Activated CD8-positive, alpha-beta T cell treated with anti-CD3 and anti-CD28 coated beads, Interleukin-2, amount 10 ng/mL, durations not matched to agents 7 days and 5 days (primary cell): ENCODE results near the gene NT5DC3. TPM values are rescaled to one million over a fixed set of nuclear protein-coding genes. Genes with fewer than 3 reads are reported as not detected.

Experiments
- ATAC-seq: fragments of 150-1000 bp; cut with Tn5 transposase; one replicate; pipeline ENCODE4 v1.10.0; 2021; ENCODE audit warnings: moderate library complexity
- CTCF ChIA-PET: fragments of 350-600 bp; sonication (Branson Sonifier 250); formaldehyde crosslinking; loops from one replicate; lab custom pipeline; 2021; ENCODE audit warnings: antibody characterized with exemption; lab: Charles Lee
- POLR2A ChIA-PET: fragments of 350-600 bp; sonication (Branson Sonifier 250); formaldehyde crosslinking; loops from one replicate; lab custom pipeline; 2021; ENCODE audit warnings: antibody characterized with exemption; lab: Charles Lee
- DNase-seq: peaks from one replicate; pipeline ENCODE4 v3.0.0-alpha.2; 2020
- H3K27ac Mint-ChIP-seq: one replicate; pipeline ENCODE4 v1.8.0; 2021; ENCODE audit warnings: mild to moderate bottlenecking, mixed read lengths
- H3K27me3 Mint-ChIP-seq: one replicate; pipeline ENCODE4 v1.8.0; 2021; ENCODE audit warnings: low read depth, mixed read lengths
- H3K36me3 Mint-ChIP-seq: one replicate; pipeline ENCODE4 v1.8.0; 2021; ENCODE audit warnings: low read depth, mixed read lengths
- H3K4me1 Mint-ChIP-seq: one replicate; pipeline ENCODE4 v1.8.0; 2021; ENCODE audit warnings: low read depth, mixed read lengths
- H3K4me3 Mint-ChIP-seq: one replicate; pipeline ENCODE4 v1.8.0; 2021; ENCODE audit warnings: mild to moderate bottlenecking, mixed read lengths
- H3K9me3 Mint-ChIP-seq: one replicate; pipeline ENCODE4 v1.8.0; 2022; ENCODE audit warnings: mixed read lengths; ENCODE audit not compliant: insufficient read depth
- total RNA-seq, 2 experiments: library from RNA; stranded (reverse); gene quantifications; one replicate each; pipeline ENCODE4 v1.2.3, GENCODE V29; 2021

The NT5DC3 gene
- total RNA-seq, 2 experiments from 2014 or later: 3.1 to 3.3 TPM

DNA sequence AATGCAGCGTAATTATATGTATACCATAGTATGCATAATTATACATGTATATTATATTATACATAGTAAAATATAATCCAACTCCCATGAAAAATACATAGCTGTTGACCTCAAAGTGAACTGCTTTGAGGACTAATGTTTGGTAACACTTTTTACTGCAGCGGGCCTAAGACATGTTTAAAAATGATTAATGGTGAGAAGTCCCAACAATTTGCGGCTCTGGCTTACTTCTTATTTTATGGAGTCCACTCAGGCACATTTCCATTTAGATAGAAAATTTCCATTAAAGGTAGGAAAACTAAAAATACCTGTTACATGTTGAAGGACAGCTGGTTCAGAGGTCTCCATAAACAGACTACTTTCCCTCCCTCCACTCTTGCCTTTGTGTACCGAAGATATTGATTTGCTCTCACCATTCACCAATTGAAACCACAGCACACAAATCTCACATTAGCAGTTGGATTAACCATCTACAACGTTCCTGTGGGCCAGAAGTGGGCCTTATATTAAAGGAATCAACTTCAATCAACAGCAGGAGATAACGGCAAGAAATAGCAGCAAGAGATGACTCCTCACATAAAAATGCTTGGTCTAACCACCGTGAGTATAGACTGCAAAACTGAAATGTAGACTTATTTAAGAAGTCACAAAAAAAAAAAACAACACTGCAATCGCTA is 14.1 kb upstream of the NT5DC3 start:
- Mint-ChIP-seq H3K27me3 (peaks cover 5% of the 10 kb centered on the region), H3K36me3 (no peaks in the 10 kb centered on the region), H3K27ac (no peak overlapping the region), H3K9me3 (no peaks in the 10 kb centered on the region), H3K4me3 (no peak overlapping the region), H3K4me1 (no peaks in the 10 kb centered on the region)
- POLR2A ChIA-PET: no interaction called here
- ATAC-seq (no peak), DNase-seq (no peak)
- CTCF ChIA-PET: interaction anchor here (0.6 to 0.9 kb wide), 2 partner anchors 14 to 1267 kb away, joined by 3 read pairs; partner anchors contain the start of gene NT5DC3

- POLR2A ChIA-PET: no interaction called here
- Mint-ChIP-seq H3K27me3 (peaks cover 5% of the 10 kb centered on the region), H3K4me3 (no peak overlapping the region), H3K27ac (no peak overlapping the region), H3K4me1 (no peaks in the 10 kb centered on the region), H3K9me3 (no peaks in the 10 kb centered on the region), H3K36me3 (no peaks in the 10 kb centered on the region)
- ATAC-seq: no peak
- DNase-seq: no peak
- CTCF ChIA-PET: no interaction called here
Observed at GRCh38 chr12:103854372-103854973, 13.4 kb upstream of the NT5DC3 start.

DNA sequence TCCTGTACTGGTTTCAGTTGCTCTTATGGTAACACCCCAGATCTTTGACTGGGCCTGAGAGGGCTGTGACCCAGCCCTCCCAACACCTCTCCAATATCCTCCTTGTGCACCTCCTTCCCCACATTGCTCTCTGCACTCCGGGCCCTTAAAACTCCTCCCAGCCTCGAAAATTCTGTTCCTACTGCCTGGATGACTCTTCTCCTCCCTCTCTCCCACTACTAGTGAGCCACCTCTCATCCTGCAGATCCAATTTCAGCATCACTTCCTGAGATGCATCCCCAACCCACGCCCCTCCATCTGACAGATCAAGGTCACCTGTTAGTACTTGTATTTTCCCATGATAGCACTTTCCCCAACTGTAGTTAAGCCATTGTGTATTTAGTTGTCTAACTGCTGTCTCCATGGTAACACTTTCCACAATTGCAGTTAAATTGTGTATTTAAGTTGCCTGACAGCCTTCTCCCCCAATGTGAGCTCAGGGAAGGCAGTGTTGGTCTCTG is 11.5 kb upstream of the NT5DC3 start:
- ATAC-seq (peak; percentile 19), DNase-seq (no peak)
- Mint-ChIP-seq H3K27me3 (peaks cover 5% of the 10 kb centered on the region), H3K9me3 (no peaks in the 10 kb centered on the region), H3K36me3 (no peaks in the 10 kb centered on the region), H3K4me3 (no peak overlapping the region), H3K4me1 (no peaks in the 10 kb centered on the region), H3K27ac (no peak overlapping the region)
- POLR2A ChIA-PET: no interaction called here
- CTCF ChIA-PET: no interaction called here

DNA sequence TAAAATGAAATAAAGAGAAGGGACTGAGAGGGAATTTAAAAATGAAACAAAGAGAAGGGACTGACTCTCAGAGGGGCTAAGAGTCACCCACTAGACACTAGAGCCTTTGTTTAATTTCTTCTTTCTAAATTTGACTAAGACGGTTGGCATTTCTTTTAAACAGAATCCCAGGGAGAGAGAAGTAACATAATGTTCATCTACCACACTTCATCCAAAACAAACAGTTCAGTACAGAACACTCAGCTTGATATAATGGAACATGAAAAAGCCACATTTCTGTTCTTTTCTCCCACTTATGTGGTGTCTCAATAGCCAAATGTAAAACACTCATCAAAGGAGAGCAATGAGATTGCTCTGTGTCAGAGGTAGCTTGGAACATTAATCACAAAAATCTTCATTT is 10.1 kb upstream of the NT5DC3 start:
- DNase-seq (no peak), ATAC-seq (no peak)
- CTCF ChIA-PET: interaction anchor here (1.3 kb wide), 1 partner anchor 10 kb away, joined by 3 read pairs; the partner anchor contains the start of gene NT5DC3
- H3K27ac Mint-ChIP-seq: no peak overlapping the region
- no peaks in the 10 kb centered on the region for H3K4me1 Mint-ChIP-seq
- no peaks in the 10 kb centered on the region for H3K9me3 Mint-ChIP-seq
- H3K4me3 Mint-ChIP-seq: no peak overlapping the region
- peaks cover 10% of the 10 kb centered on the region for H3K27me3 Mint-ChIP-seq
- no peaks in the 10 kb centered on the region for H3K36me3 Mint-ChIP-seq
- POLR2A ChIA-PET: interaction anchor here (1.5 kb wide), 1 partner anchor 10 kb away, joined by 4 read pairs; the partner anchor contains the start of gene NT5DC3

DNA sequence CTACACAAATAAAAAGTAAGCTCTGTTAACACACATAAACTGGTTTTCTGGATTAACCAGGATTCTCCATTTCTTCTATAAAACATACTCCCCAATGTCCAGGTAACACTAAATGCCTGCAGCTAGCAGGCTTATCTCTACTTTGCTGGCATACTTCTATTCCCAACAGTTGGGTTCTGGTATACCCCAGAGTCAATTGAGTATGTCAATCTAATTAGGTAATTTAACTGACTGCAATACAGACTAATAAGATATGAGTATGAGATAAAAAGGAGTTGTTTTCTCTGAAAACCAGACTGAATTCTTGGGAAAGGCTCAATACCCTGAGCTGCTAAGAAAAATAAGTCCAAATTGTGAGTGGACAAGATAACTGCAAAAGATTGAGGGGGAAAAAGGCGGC is 9.4 kb upstream of the NT5DC3 start:
- ATAC-seq (no peak), DNase-seq (no peak)
- Mint-ChIP-seq H3K9me3 (no peaks in the 10 kb centered on the region), H3K4me1 (no peaks in the 10 kb centered on the region), H3K27me3 (peaks cover 10% of the 10 kb centered on the region), H3K27ac (no peak overlapping the region), H3K36me3 (no peaks in the 10 kb centered on the region), H3K4me3 (no peak overlapping the region)
- ChIA-PET POLR2A (interaction anchor here (0.6 to 1.5 kb wide), 2 partner anchors 10 to 51 kb away, joined by 3 to 4 read pairs; partner anchors contain the start of gene NT5DC3), CTCF (no interaction called here)

DNA sequence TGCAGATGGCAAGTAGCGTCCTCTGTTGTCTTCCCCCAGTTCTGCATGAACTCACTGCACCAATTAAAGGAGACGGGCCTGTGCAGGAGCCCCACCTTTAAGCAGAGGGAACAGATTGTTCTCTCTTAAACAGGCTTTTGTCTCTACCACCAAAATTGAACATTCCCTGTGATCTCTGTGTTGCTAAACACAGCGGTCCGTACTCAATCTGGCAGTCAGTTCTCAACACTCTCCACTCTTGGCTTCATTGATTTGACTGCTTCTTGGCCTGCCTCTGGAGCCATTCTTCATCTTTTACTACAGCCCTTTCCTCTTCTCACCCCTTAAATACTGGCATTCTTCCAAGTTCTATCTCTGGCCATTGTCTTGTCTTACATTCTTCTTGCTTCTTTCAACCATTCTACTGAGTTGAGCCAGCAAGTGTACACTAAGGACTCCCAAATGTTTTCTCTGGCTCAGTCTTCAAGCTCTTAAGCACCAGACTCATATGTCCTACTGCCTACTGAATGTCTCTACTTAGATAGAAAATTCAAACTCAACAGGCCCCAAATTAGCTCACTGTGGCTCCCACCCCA is 8.0 kb upstream of the NT5DC3 start:
- no peak for DNase-seq
- Mint-ChIP-seq H3K27me3 (peaks cover 21% of the 10 kb centered on the region), H3K9me3 (no peaks in the 10 kb centered on the region), H3K4me1 (no peaks in the 10 kb centered on the region), H3K4me3 (no peak overlapping the region), H3K36me3 (no peaks in the 10 kb centered on the region), H3K27ac (no peak overlapping the region)
- no peak for ATAC-seq
- POLR2A ChIA-PET: no interaction called here
- CTCF ChIA-PET: no interaction called here

DNA sequence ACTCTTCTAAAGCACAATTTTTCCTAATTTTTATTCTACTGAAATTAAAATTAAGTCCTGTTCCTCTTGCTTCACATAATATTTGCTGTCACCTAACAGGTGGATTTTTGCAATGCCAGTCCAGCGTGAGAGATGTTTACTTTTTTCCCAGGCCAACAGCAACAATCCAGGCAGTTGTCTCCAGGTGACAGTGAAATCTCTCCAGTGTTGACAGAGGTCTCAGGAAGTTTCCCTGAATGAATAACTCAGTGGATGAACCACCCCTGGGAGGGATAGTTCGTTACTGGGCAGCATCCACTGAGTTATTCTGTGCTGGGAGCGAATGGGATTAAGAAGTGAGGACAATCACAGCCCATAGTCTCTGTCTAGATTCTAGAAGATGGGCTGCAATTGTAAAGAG is 7.1 kb upstream of the NT5DC3 start:
- Mint-ChIP-seq H3K4me1 (no peaks in the 10 kb centered on the region), H3K4me3 (no peak overlapping the region), H3K9me3 (no peaks in the 10 kb centered on the region), H3K27me3 (peaks cover 19% of the 10 kb centered on the region), H3K27ac (no peak overlapping the region), H3K36me3 (no peaks in the 10 kb centered on the region)
- ChIA-PET CTCF (no interaction called here), POLR2A (no interaction called here)
- ATAC-seq (no peak), DNase-seq (no peak)

DNA sequence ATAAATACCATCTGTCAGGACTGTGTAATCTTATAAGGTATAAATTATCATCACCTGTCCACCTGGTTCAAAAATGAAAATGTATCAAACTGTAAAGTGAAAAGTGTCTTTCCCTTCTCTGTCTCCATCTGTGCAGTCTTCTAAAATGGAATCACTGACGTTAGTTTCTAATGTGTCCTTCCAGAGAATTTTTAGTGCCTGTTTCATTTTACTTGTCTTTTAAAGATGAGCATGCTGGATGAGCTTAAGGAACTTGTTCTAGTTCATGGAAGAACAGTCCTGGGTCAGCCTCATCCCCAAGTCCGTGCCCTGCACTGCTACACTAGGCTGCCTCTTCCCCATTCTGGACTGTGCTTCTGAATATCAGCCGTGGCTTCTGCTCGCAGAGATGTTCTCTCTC is 5.4 kb upstream of the NT5DC3 start:
- no peak overlapping the region for H3K27ac Mint-ChIP-seq
- no peak overlapping the region for H3K4me3 Mint-ChIP-seq
- no peak for DNase-seq
- no peaks in the 10 kb centered on the region for H3K36me3 Mint-ChIP-seq
- ChIA-PET CTCF (no interaction called here), POLR2A (no interaction called here)
- no peak for ATAC-seq
- H3K4me1 Mint-ChIP-seq: peaks cover 7% of the 10 kb centered on the region
- no peaks in the 10 kb centered on the region for H3K9me3 Mint-ChIP-seq
- H3K27me3 Mint-ChIP-seq: peaks cover 25% of the 10 kb centered on the region

DNA sequence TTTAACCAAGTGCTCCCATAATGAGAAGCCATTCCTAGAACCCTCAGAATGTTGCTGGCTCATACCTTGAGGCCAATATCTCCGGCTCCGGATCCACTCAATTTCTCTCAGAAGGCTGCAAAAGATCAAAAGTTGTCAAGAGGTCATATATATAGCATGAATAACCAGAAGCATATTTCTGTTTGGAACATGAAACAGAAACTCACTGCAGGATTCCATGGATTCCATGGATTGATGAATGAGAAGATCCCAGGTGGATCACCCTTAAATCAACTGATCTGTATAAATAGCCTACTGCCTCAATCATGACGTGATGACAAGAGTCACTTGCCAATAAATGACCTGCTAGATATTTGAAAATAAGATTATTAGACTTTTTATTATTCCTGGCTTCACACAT is 3.3 kb upstream of the NT5DC3 start:
- Mint-ChIP-seq H3K36me3 (no peaks in the 10 kb centered on the region), H3K4me3 (no peak overlapping the region), H3K27ac (no peak overlapping the region), H3K27me3 (peaks cover 27% of the 10 kb centered on the region), H3K9me3 (no peaks in the 10 kb centered on the region), H3K4me1 (peaks cover 18% of the 10 kb centered on the region)
- no peak for DNase-seq
- CTCF ChIA-PET: no interaction called here
- no peak for ATAC-seq
- POLR2A ChIA-PET: no interaction called here

- ATAC-seq: no peak
- peaks cover 25% of the 10 kb centered on the region for H3K27me3 Mint-ChIP-seq
- no peaks in the 10 kb centered on the region for H3K9me3 Mint-ChIP-seq
- DNase-seq: peak; percentile 56
- peak overlapping the region; percentile 40 for H3K27ac Mint-ChIP-seq
- ChIA-PET CTCF (interaction anchor here (0.6 to 1.3 kb wide), 3 partner anchors 10 to 42 kb away, joined by 3 read pairs; no protein-coding TSS in a partner anchor), POLR2A (interaction anchor here (1.1 to 1.5 kb wide), 2 partner anchors 88 to 296 kb away, joined by 3 to 4 read pairs; partner anchors contain the start of gene NFYB)
- peaks cover 18% of the 10 kb centered on the region for H3K4me1 Mint-ChIP-seq
- H3K36me3 Mint-ChIP-seq: no peaks in the 10 kb centered on the region
- peak overlapping the region; percentile 75 for H3K4me3 Mint-ChIP-seq
Observed at GRCh38 chr12:103841690-103842584, 903 bp upstream of the NT5DC3 start.

- ChIA-PET POLR2A (interaction anchor here (0.9 to 1.5 kb wide), 4 partner anchors 10 to 298 kb away, joined by 3 to 4 read pairs (median 4); partner anchors contain the start of gene NFYB), CTCF (interaction anchor here (1.0 to 1.3 kb wide), 2 partner anchors 11 to 15 kb away, joined by 3 read pairs; no protein-coding TSS in a partner anchor)
- peak overlapping the region; percentile 75 for H3K4me3 Mint-ChIP-seq
- H3K36me3 Mint-ChIP-seq: no peaks in the 10 kb centered on the region
- H3K27me3 Mint-ChIP-seq: peaks cover 23% of the 10 kb centered on the region
- DNase-seq (no peak), ATAC-seq (peak; percentile 2)
- H3K9me3 Mint-ChIP-seq: no peaks in the 10 kb centered on the region
- peak overlapping the region; percentile 39 for H3K27ac Mint-ChIP-seq
- peaks cover 18% of the 10 kb centered on the region for H3K4me1 Mint-ChIP-seq
Observed at GRCh38 chr12:103840462-103840875, 565 bp downstream of the NT5DC3 start.
